Measurements from ENCODE around the gene ACOX1. TPM values are rescaled to one million over a fixed set of nuclear protein-coding genes. Genes with fewer than 3 reads are reported as not detected.

The ACOX1 gene
- total and polyA plus RNA-seq, 2 of the 13 experiments (the other 11 are each of a cell fraction or from before 2014, with no cell fraction given), result 86.4 to 120 TPM

- TF ChIP-seq, protein P1, sequence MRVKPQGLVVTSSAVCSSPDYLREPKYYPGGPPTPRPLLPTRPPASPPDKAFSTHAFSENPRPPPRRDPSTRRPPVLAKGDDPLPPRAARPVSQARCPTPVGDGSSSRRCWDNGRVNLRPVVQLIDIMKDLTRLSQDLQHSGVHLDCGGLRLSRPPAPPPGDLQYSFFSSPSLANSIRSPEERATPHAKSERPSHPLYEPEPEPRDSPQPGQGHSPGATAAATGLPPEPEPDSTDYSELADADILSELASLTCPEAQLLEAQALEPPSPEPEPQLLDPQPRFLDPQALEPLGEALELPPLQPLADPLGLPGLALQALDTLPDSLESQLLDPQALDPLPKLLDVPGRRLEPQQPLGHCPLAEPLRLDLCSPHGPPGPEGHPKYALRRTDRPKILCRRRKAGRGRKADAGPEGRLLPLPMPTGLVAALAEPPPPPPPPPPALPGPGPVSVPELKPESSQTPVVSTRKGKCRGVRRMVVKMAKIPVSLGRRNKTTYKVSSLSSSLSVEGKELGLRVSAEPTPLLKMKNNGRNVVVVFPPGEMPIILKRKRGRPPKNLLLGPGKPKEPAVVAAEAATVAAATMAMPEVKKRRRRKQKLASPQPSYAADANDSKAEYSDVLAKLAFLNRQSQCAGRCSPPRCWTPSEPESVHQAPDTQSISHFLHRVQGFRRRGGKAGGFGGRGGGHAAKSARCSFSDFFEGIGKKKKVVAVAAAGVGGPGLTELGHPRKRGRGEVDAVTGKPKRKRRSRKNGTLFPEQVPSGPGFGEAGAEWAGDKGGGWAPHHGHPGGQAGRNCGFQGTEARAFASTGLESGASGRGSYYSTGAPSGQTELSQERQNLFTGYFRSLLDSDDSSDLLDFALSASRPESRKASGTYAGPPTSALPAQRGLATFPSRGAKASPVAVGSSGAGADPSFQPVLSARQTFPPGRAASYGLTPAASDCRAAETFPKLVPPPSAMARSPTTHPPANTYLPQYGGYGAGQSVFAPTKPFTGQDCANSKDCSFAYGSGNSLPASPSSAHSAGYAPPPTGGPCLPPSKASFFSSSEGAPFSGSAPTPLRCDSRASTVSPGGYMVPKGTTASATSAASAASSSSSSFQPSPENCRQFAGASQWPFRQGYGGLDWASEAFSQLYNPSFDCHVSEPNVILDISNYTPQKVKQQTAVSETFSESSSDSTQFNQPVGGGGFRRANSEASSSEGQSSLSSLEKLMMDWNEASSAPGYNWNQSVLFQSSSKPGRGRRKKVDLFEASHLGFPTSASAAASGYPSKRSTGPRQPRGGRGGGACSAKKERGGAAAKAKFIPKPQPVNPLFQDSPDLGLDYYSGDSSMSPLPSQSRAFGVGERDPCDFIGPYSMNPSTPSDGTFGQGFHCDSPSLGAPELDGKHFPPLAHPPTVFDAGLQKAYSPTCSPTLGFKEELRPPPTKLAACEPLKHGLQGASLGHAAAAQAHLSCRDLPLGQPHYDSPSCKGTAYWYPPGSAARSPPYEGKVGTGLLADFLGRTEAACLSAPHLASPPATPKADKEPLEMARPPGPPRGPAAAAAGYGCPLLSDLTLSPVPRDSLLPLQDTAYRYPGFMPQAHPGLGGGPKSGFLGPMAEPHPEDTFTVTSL (CRISPR knock-in tag; IDR thresholded peaks at IDR 0.05; ENCODE audit: borderline replicate concordance), result no peak
- peak; percentile 40; the same call in 1 of the 2 replicates for TF ChIP-seq NFE2L1 (CRISPR knock-in tag; IDR thresholded peaks at IDR 0.05; ENCODE audit: borderline replicate concordance)
- peak; percentile 10; the same call in 1 of the 2 replicates for TF ChIP-seq THRA (CRISPR knock-in tag; IDR thresholded peaks at IDR 0.05; ENCODE audit: borderline replicate concordance)
- TF ChIP-seq ESRRA (CRISPR knock-in tag; IDR thresholded peaks at IDR 0.05; ENCODE audit: low read depth), result no peak
- TF ChIP-seq ZNF350 (CRISPR knock-in tag; IDR thresholded peaks at IDR 0.05; ENCODE audit: borderline replicate concordance, low read depth), result peak; percentile 83
- no peak for TF ChIP-seq DNMT3B (CRISPR knock-in tag; conservative IDR thresholded peaks at IDR 0.05)
- TF ChIP-seq PRDM4 (CRISPR knock-in tag; IDR thresholded peaks at IDR 0.05; ENCODE audit: borderline replicate concordance), result no peak
- TF ChIP-seq, protein P2, sequence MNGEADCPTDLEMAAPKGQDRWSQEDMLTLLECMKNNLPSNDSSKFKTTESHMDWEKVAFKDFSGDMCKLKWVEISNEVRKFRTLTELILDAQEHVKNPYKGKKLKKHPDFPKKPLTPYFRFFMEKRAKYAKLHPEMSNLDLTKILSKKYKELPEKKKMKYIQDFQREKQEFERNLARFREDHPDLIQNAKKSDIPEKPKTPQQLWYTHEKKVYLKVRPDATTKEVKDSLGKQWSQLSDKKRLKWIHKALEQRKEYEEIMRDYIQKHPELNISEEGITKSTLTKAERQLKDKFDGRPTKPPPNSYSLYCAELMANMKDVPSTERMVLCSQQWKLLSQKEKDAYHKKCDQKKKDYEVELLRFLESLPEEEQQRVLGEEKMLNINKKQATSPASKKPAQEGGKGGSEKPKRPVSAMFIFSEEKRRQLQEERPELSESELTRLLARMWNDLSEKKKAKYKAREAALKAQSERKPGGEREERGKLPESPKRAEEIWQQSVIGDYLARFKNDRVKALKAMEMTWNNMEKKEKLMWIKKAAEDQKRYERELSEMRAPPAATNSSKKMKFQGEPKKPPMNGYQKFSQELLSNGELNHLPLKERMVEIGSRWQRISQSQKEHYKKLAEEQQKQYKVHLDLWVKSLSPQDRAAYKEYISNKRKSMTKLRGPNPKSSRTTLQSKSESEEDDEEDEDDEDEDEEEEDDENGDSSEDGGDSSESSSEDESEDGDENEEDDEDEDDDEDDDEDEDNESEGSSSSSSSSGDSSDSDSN (CRISPR knock-in tag; IDR thresholded peaks at IDR 0.05), result peak; percentile 93
- TF ChIP-seq CEBPG (CRISPR knock-in tag; IDR thresholded peaks at IDR 0.05), result peak; percentile 47
- TF ChIP-seq ZNF329 (CRISPR knock-in tag; IDR thresholded peaks at IDR 0.05; ENCODE audit: low read depth), result 0 out of 2 replicates have a peak, but pooled peaks have one; percentile 16
- TF ChIP-seq ARNTL (CRISPR knock-in tag; IDR thresholded peaks at IDR 0.05), result no peak; the same call in 1 of the 2 replicates
- no peak; the same call in 1 of the 2 replicates for TF ChIP-seq ZNF598 (CRISPR knock-in tag; IDR thresholded peaks at IDR 0.05; ENCODE audit: borderline replicate concordance)
- no peak; the same call in 1 of the 2 replicates for TF ChIP-seq HOXD1 (CRISPR knock-in tag; IDR thresholded peaks at IDR 0.05)
- no peak for TF ChIP-seq NBN (conservative IDR thresholded peaks at IDR 0.05)
- TF ChIP-seq ZNF7 (CRISPR knock-in tag; IDR thresholded peaks at IDR 0.05), result no peak
- peak; percentile 75; the same call in 1 of the 2 replicates for TF ChIP-seq KLF11 (CRISPR knock-in tag; IDR thresholded peaks at IDR 0.05)
- no peak for TF ChIP-seq ZNF446 (CRISPR knock-in tag; IDR thresholded peaks at IDR 0.05)
Measured at GRCh38 chr17:76027159-76027839, 48.3 kb upstream of the ACOX1 start, which contains the start of gene EVPL (continued).
